Measurements from ENCODE around the gene ZDHHC1. TPM values are rescaled to one million over a fixed set of nuclear protein-coding genes. Genes with fewer than 3 reads are reported as not detected.
A peak's percentile ranks its signal among the peaks of the same experiment; 100 is the strongest.

The ZDHHC1 gene
- total and polyA plus RNA-seq, 2 of the 13 experiments (the other 11 are each of a cell fraction or from before 2014, with no cell fraction given), result 0.51 to 1.1 TPM

DNA sequence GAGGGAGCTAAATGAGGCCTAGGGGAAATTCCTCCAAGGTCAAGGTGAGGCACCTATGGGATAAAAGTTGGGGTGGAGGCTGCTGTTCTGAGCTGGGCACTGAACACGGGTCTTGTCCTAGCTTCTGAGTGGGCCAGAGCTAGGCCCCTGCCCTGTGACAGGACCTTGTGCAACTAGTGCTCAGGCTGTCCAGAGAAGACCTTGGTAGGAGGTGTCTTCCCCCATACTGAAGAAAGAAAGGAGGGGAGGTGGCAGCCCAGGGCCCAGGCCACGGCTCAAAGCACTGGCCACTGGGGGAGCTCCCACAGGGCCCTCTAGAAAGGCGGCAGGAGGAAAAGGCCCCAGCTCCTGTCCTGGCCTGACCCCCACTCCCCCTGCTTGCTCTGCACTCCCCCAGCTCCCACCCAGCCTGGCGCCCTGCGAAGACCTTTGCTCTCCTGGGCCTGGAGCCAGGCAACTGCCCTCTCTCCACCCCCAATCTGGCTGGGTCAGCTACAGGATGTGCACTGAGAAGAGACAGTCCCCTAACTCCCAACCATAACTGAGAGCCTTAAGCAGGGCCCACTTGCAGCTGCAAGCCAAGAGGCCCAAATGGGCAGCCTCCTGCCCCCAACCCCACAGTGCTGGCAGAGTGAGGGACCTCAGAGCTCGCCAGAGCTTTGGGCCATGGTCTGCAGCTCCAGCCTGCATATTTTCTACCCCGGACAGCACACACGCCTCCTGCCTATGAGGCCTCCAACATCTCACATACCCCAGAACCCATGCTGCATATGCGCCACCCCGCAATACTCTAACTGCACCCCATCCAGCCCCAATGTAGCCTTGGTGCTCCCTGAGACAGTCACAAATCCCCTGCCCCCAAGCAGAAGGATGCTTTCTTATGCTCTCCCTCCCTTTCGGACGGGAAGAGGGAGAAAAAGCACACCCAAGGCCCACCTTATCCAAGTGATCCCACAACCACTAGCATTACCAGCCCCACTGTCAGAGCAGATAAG lies 29.9 kb upstream of the ZDHHC1 start (continued):
- TF ChIP-seq, protein P1, sequence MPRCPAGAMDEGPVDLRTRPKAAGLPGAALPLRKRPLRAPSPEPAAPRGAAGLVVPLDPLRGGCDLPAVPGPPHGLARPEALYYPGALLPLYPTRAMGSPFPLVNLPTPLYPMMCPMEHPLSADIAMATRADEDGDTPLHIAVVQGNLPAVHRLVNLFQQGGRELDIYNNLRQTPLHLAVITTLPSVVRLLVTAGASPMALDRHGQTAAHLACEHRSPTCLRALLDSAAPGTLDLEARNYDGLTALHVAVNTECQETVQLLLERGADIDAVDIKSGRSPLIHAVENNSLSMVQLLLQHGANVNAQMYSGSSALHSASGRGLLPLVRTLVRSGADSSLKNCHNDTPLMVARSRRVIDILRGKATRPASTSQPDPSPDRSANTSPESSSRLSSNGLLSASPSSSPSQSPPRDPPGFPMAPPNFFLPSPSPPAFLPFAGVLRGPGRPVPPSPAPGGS (CRISPR knock-in tag; IDR thresholded peaks at IDR 0.05), result peak; percentile 3; the same call in 1 of the 2 replicates
- TF ChIP-seq ELF3 (CRISPR knock-in tag; IDR thresholded peaks at IDR 0.05) (peak; percentile 42; the same call in 1 of the 2 replicates), NR2F6 (IDR thresholded peaks at IDR 0.05) (peak; percentile 75), NR2F6 (CRISPR knock-in tag; IDR thresholded peaks at IDR 0.05) (peak; percentile 84), SP5 (CRISPR knock-in tag; IDR thresholded peaks at IDR 0.05; ENCODE audit: borderline replicate concordance, low read depth) (peak; percentile 91), SP1 (IDR thresholded peaks at IDR 0.05) (no peak), SP1 (CRISPR knock-in tag; IDR thresholded peaks at IDR 0.05) (no peak), GZF1 (CRISPR knock-in tag; IDR thresholded peaks at IDR 0.05) (peak; percentile 88; the same call in 1 of the 2 replicates), ZNF383 (CRISPR knock-in tag; IDR thresholded peaks at IDR 0.05; ENCODE audit: borderline replicate concordance) (no peak), ZSCAN9 (CRISPR knock-in tag; IDR thresholded peaks at IDR 0.05; ENCODE audit: borderline replicate concordance) (no peak), ZNF251 (CRISPR knock-in tag; IDR thresholded peaks at IDR 0.05) (no peak), ZFX (CRISPR knock-in tag; IDR thresholded peaks at IDR 0.05; ENCODE audit: low read depth) (peak; percentile 96), ZNF775 (CRISPR knock-in tag; IDR thresholded peaks at IDR 0.05; ENCODE audit: borderline replicate concordance) (no peak), ZNF138 (CRISPR knock-in tag; IDR thresholded peaks at IDR 0.05; ENCODE audit: low read depth) (no peak), SMARCC2 (IDR thresholded peaks at IDR 0.05) (no peak), ZNF232 (CRISPR knock-in tag; IDR thresholded peaks at IDR 0.05; ENCODE audit: borderline replicate concordance) (0 out of 2 replicates have a peak, but pooled peaks have one; percentile 10)
- TF ChIP-seq, protein P2, sequence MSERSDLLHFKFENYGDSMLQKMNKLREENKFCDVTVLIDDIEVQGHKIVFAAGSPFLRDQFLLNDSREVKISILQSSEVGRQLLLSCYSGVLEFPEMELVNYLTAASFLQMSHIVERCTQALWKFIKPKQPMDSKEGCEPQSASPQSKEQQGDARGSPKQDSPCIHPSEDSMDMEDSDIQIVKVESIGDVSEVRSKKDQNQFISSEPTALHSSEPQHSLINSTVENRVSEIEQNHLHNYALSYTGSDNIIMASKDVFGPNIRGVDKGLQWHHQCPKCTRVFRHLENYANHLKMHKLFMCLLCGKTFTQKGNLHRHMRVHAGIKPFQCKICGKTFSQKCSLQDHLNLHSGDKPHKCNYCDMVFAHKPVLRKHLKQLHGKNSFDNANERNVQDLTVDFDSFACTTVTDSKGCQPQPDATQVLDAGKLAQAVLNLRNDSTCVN (CRISPR knock-in tag; IDR thresholded peaks at IDR 0.05; ENCODE audit: borderline replicate concordance), result no peak
- TF ChIP-seq, protein P3, sequence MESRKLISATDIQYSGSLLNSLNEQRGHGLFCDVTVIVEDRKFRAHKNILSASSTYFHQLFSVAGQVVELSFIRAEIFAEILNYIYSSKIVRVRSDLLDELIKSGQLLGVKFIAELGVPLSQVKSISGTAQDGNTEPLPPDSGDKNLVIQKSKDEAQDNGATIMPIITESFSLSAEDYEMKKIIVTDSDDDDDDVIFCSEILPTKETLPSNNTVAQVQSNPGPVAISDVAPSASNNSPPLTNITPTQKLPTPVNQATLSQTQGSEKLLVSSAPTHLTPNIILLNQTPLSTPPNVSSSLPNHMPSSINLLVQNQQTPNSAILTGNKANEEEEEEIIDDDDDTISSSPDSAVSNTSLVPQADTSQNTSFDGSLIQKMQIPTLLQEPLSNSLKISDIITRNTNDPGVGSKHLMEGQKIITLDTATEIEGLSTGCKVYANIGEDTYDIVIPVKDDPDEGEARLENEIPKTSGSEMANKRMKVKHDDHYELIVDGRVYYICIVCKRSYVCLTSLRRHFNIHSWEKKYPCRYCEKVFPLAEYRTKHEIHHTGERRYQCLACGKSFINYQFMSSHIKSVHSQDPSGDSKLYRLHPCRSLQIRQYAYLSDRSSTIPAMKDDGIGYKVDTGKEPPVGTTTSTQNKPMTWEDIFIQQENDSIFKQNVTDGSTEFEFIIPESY (CRISPR knock-in tag; IDR thresholded peaks at IDR 0.05), result no peak
- TF ChIP-seq, protein P4, sequence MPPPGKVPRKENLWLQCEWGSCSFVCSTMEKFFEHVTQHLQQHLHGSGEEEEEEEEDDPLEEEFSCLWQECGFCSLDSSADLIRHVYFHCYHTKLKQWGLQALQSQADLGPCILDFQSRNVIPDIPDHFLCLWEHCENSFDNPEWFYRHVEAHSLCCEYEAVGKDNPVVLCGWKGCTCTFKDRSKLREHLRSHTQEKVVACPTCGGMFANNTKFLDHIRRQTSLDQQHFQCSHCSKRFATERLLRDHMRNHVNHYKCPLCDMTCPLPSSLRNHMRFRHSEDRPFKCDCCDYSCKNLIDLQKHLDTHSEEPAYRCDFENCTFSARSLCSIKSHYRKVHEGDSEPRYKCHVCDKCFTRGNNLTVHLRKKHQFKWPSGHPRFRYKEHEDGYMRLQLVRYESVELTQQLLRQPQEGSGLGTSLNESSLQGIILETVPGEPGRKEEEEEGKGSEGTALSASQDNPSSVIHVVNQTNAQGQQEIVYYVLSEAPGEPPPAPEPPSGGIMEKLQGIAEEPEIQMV (CRISPR knock-in tag; IDR thresholded peaks at IDR 0.05; ENCODE audit: low read depth), result no peak

Data from HepG2 (cell line).